K562 (cell line): ENCODE data around the gene FKBP3. TPM values are rescaled to one million over a fixed set of nuclear protein-coding genes. Genes with fewer than 3 reads are reported as not detected.

Source experiments
- ATAC-seq: fragments of 200-7000 bp; cut with Tn5 transposase; 3 replicates; pipeline ENCODE4 v1.9.1; 2020; ENCODE audit warnings: moderate library complexity
- BruUV-seq: library from RNA; stranded (reverse); fragments of 400-500 nt; replicated peaks from 2 replicates; lab custom pipeline; 2021; lab: Mats Ljungman, UMichigan
- CTCF ChIA-PET: fragments of 300-600 bp; formaldehyde crosslinking; extraction: SDS; loops from one replicate; lab custom pipeline; 2021; ENCODE audit warnings: low intra/inter-chr PET ratio; lab: Yijun Ruan, JAX
- POLR2A ChIA-PET: fragments of 300-600, 350-650 bp; sonication (Branson Sonifier 250); formaldehyde crosslinking; extraction: SDS; loops from one replicate; lab custom pipeline; 2021; ENCODE audit warnings: antibody characterized with exemption, inconsistent platforms; lab: Yijun Ruan, JAX
- DNase-seq, 4 experiments: peaks; one replicate each; pipeline versions ENCODE4 v3.0.0 to v3.0.0-alpha.2; 2011 to 2018; ENCODE audit warnings: low spot score in 3 of 4, mixed read lengths in 3 of 4; ENCODE audit errors: extremely low read depth in 1 of 4
- FAIRE-seq: peaks from 2 replicates; lab custom pipeline; 2011; peaks lifted over from hg19 to GRCh38; lab: Jason Lieb, UNC
- H2AFZ ChIP-seq: 2 replicates; pipeline ENCODE4 v1.6.0; 2011; ENCODE audit warnings: low read depth, low read length, control low read depth, inconsistent platforms
- H3K27ac ChIP-seq: fragments of 200-600 bp; 3 replicates; pipeline ENCODE4 v1.8.0; 2011; ENCODE audit warnings: low read depth, mild to moderate bottlenecking, control low read depth, inconsistent platforms, low read length, moderate library complexity, mixed read lengths; ENCODE audit errors: extremely low read depth
- H3K27me3 ChIP-seq, 2 experiments: fragments of 300-600 bp in 1 of 2; 2 replicates in 1 of 2; 3 replicates in 1 of 2; pipeline versions ENCODE4 v1.6.0 to v1.8.0; 2011; ENCODE audit warnings: inconsistent platforms in 2 of 2, low read length in 2 of 2, mild to moderate bottlenecking in 1 of 2, mixed read lengths in 1 of 2, moderate library complexity in 1 of 2; ENCODE audit not compliant: control insufficient read depth in 2 of 2, insufficient read depth in 2 of 2
- H3K36me3 ChIP-seq: fragments of 300-600 bp; 3 replicates; pipeline ENCODE4 v1.8.0; 2011; ENCODE audit warnings: mild to moderate bottlenecking, low read length, inconsistent platforms; ENCODE audit not compliant: control insufficient read depth, insufficient read depth
- H3K4me1 ChIP-seq, 2 experiments: fragments of 200-600 bp in 1 of 2; replicated peaks in 1 of 2; 2 replicates in 1 of 2; 3 replicates in 1 of 2; pipeline versions ENCODE4 v1.5.1 to v1.8.0; 2011; ENCODE audit warnings: inconsistent platforms in 2 of 2, low read length in 2 of 2, mild to moderate bottlenecking in 1 of 2, mixed read lengths in 1 of 2, moderate library complexity in 1 of 2; ENCODE audit not compliant: control insufficient read depth in 2 of 2, insufficient read depth in 2 of 2
- H3K4me2 ChIP-seq: 2 replicates; pipeline ENCODE4 v1.6.1; 2011; ENCODE audit warnings: low read length, control low read depth, inconsistent platforms, mixed read lengths; ENCODE audit not compliant: insufficient read depth
- H3K4me3 ChIP-seq: fragments of 200-600 bp; sonication (generic), shearing (Covaris generic); 2 replicates; pipeline ENCODE4 v1.5.1; 2016; ENCODE audit warnings: control low read depth, inconsistent platforms
- H3K79me2 ChIP-seq: fragments of 200-600 bp; 3 replicates; pipeline ENCODE4 v1.8.0; 2011; ENCODE audit warnings: low read length, inconsistent platforms; ENCODE audit not compliant: control insufficient read depth, insufficient read depth
- H3K9ac ChIP-seq, 2 experiments: 2 replicates each; pipeline versions ENCODE4 v1.6.0 to v1.6.1; 2011; ENCODE audit warnings: low read depth in 2 of 2, low read length in 2 of 2, control low read depth in 1 of 2, inconsistent platforms in 1 of 2, mild to moderate bottlenecking in 1 of 2, mixed read lengths in 1 of 2; ENCODE audit not compliant: insufficient read depth in 1 of 2
- H3K9me1 ChIP-seq: one replicate; pipeline ENCODE4 v1.6.0; 2011; ENCODE audit warnings: inconsistent platforms, mild to moderate bottlenecking, low read length, moderate library complexity; ENCODE audit not compliant: control insufficient read depth, insufficient read depth
- H3K9me3 ChIP-seq: replicated peaks from 2 replicates; pipeline ENCODE4 v1.5.1; 2011; ENCODE audit warnings: low read depth, low read length, inconsistent platforms; ENCODE audit not compliant: control insufficient read depth, insufficient read depth
- H4K20me1 ChIP-seq: replicated peaks from 2 replicates; pipeline ENCODE4 v1.6.1; 2011; ENCODE audit warnings: low read length, inconsistent platforms, mixed read lengths; ENCODE audit not compliant: control insufficient read depth, insufficient read depth
- ARID2 ChIP-seq: fragments of 450-650 bp; IDR thresholded peaks from 2 replicates; pipeline ENCODE4 v1.6.1; 2017; ENCODE audit warnings: antibody characterized with exemption, mild to moderate bottlenecking
- CBX1 ChIP-seq: sonication (generic); IDR thresholded peaks from 2 replicates; pipeline ENCODE4 v1.6.1; 2016; ENCODE audit warnings: antibody characterized with exemption, low read depth, mild to moderate bottlenecking
- CBX8 ChIP-seq: fragments of 200-600 bp; sonication (generic); IDR thresholded peaks from 2 replicates; pipeline ENCODE4 v1.6.1; 2012; ENCODE audit warnings: borderline replicate concordance, mixed run types, low read depth, mild to moderate bottlenecking, moderate library complexity, mixed read lengths, low read length, control low read depth, inconsistent platforms; ENCODE audit not compliant: poor library complexity, severe bottlenecking; ENCODE audit errors: extremely low read depth
- FOXJ3 ChIP-seq: sonication (generic); formaldehyde crosslinking; IDR thresholded peaks from 2 replicates; pipeline ENCODE4 v1.4.0; 2020; ENCODE audit warnings: mild to moderate bottlenecking, missing genetic modification reagents
- GABPA ChIP-seq: fragments of 200-800 bp; sonication (Bioruptor generic); conservative IDR thresholded peaks from 2 replicates; pipeline ENCODE4 v1.6.1; 2016; ENCODE audit warnings: low read depth, missing genetic modification characterization, missing compliant biosample characterization
- GATA2 ChIP-seq: sonication (generic); formaldehyde crosslinking; IDR thresholded peaks from 2 replicates; pipeline ENCODE4 v1.4.0; 2020; ENCODE audit warnings: mild to moderate bottlenecking, missing genetic modification reagents
- MAFF ChIP-seq: IDR thresholded peaks from 2 replicates; pipeline ENCODE4 v1.6.1; 2012; ENCODE audit warnings: low read length, improper control_type of control experiment
- NONO ChIP-seq, 2 experiments: fragments of 200-400 bp in 1 of 2; fragments of 450-650 bp in 1 of 2; formaldehyde crosslinking in 1 of 2; IDR thresholded peaks; 2 replicates each; pipeline ENCODE4 v1.6.1; 2017; ENCODE audit warnings: low read depth in 2 of 2, mild to moderate bottlenecking in 2 of 2, moderate library complexity in 2 of 2, low read length in 1 of 2
- PURB ChIP-seq: sonication (generic); formaldehyde crosslinking; IDR thresholded peaks from 2 replicates; pipeline ENCODE4 v1.9.0; 2021; ENCODE audit warnings: low read depth, mild to moderate bottlenecking, missing genetic modification reagents
- SIX5 ChIP-seq, 2 experiments: IDR thresholded peaks; 2 replicates each; pipeline ENCODE4 v1.6.1; 2011; ENCODE audit warnings: low read length in 2 of 2, borderline replicate concordance in 1 of 2, low read depth in 1 of 2, mild to moderate bottlenecking in 1 of 2, moderate library complexity in 1 of 2; ENCODE audit not compliant: insufficient read depth in 1 of 2
- TAF7 ChIP-seq: fragments of 450-650 bp; IDR thresholded peaks from 2 replicates; pipeline ENCODE4 v1.6.1; 2016; ENCODE audit warnings: missing genetic modification characterization, missing compliant biosample characterization
- ZC3H4 ChIP-seq: sonication (generic); formaldehyde crosslinking; IDR thresholded peaks from 2 replicates; pipeline ENCODE4 v1.9.0; 2021; ENCODE audit warnings: missing genetic modification reagents, borderline replicate concordance
- ZNF212 ChIP-seq: fragments of 450-650 bp; formaldehyde crosslinking; IDR thresholded peaks from 2 replicates; pipeline ENCODE4 v1.4.0; 2020; ENCODE audit warnings: mild to moderate bottlenecking
- ZNF282 ChIP-seq: sonication (generic); formaldehyde crosslinking; IDR thresholded peaks from 2 replicates; pipeline ENCODE4 v1.8.1; 2023; ENCODE audit warnings: missing genetic modification reagents
- WGBS: fragments of 100-300 bp; shearing (Covaris generic); methylation state at CpG from one replicate; pipeline ENCODE4 v1.1.6; 2016; ENCODE audit warnings: low coverage, mixed read lengths; ENCODE audit not compliant: insufficient coverage; ENCODE audit errors: missing lambda C conversion rate; 5-methylcytosine and 5-hydroxymethylcytosine counted together
- in situ Hi-C: fragments of 300-500 bp; cut with MboI; formaldehyde crosslinking; loops from 4 replicates; pipeline ENCODE4 v1.15.0; 2018; ENCODE audit warnings: inconsistent platforms, mixed read lengths
- intact Hi-C: fragments of 100-400 bp; cut with micrococcal nuclease; formaldehyde crosslinking; loops from 2 replicates; pipeline ENCODE4 v1.14.2; 2022
- polyA plus RNA-seq, 8 experiments: library from polyadenylated mRNA; depleted of rRNA in 4 of 8; stranded (reverse) in 5 of 8; unstranded in 3 of 8; fragments of >200 nt; fragmentation: Nextera tagmentation in 2 of 8; fragmentation: Illumina TruSeq in 1 of 8; extraction: Ambion mirVana in 2 of 8; extraction: Trizol in 1 of 8; gene quantifications; 2 replicates each; pipeline versions ENCODE4 v1.2.1 to v1.2.3, GENCODE V29; 2011 to 2014; ENCODE audit warnings: inconsistent platforms in 1 of 8, missing spikeins in 1 of 8
- total RNA-seq, 7 experiments: library from RNA; depleted of rRNA in 6 of 7; stranded (reverse); fragments of >200 nt in 6 of 7; fragmentation: Illumina TruSeq in 2 of 7; extraction: Trizol in 2 of 7; gene quantifications; 2 replicates each; pipeline versions ENCODE4 v1.2.1 to v1.2.3, GENCODE V29; 2011 to 2021; ENCODE audit warnings: low replicate concordance in 1 of 7
- TF ChIP-seq, protein P1 (sequence below): fragments of 250-450 bp; sonication (Bioruptor Pico); IDR thresholded peaks from 2 replicates; pipeline ENCODE4 v1.8.0; 2022; ENCODE audit warnings: inconsistent platforms

FKBP3 gene
- total and polyA plus RNA-seq, 9 of the 15 experiments (the other 6 are each of a cell fraction or from before 2014, with no cell fraction given) = 43.6 to 107 (median 65.2) TPM

DNA sequence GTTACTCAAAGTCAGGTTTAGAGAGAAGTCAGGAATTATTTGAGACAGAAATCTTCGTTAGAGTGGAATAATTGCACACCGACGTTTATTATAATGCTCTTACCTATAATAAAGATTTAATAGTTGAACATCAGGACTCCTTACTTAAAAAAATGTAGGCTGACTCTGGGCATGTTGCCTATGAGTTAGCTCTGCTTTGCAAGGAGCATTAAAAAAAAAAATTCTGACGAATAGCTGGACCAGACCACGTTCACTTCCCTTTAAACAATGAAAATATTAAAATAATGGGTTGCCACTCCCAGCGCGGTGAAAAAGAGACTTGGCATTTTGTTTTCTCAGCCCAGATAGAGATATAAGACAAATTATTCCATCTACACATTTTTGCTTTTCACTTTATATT is 875 bp upstream of the FKBP3 start:
- H2AFZ ChIP-seq = peak overlapping the region; percentile 98
- H4K20me1 ChIP-seq = 0 out of 2 replicates have a peak, but pooled peaks cover 5% of the 10 kb centered on the region
- no peaks in the 10 kb centered on the region for H3K27me3 ChIP-seq
- CTCF ChIA-PET = no interaction called here
- H3K9me3 ChIP-seq = no peaks in the 10 kb centered on the region
- 0% methylated on average over 7 of the region's 7 CpGs for WGBS
- H3K9ac ChIP-seq = peak overlapping the region in 1 of 2 experiments; percentile 84; a peak in 3 of 4 replicates
- FAIRE-seq (no peak), ATAC-seq (no peak), DNase-seq (no peak)
- H3K9me1 ChIP-seq = no peaks in the 10 kb centered on the region
- peak overlapping the region; percentile 91 for H3K4me3 ChIP-seq
- in situ Hi-C loops (no loop called here), intact Hi-C loops (loop anchor here (1.0 to 5.0 kb wide), 5 partner anchors 48 to 223 kb away; partner anchors contain the start of genes KLHL28 and MIS18BP1)
- H3K4me2 ChIP-seq = peak overlapping the region; percentile 95
- no TSS peak for BruUV-seq
- TF ChIP-seq CBX1 = no peak
- TF ChIP-seq ARID2 = no peak
- TF ChIP-seq GATA2 (CRISPR knock-in tag) = no peak
- TF ChIP-seq GABPA (tag) = no peak
- no peak for TF ChIP-seq ZNF282 (CRISPR knock-in tag)
- TF ChIP-seq FOXJ3 (CRISPR knock-in tag) = no peak
- no peak for TF ChIP-seq TAF7 (tag)
- no peak for TF ChIP-seq ZNF212 (CRISPR knock-in tag)
- TF ChIP-seq NONO (IDR thresholded peaks at IDR 0.05; ENCODE audit: low read depth in 2 of 2, low read length in 1 of 2) = no peak
- TF ChIP-seq ZC3H4 (CRISPR knock-in tag) = no peak
- TF ChIP-seq PURB (CRISPR knock-in tag) = no peak
- TF ChIP-seq MAFF = no peak
- TF ChIP-seq, protein P1, sequence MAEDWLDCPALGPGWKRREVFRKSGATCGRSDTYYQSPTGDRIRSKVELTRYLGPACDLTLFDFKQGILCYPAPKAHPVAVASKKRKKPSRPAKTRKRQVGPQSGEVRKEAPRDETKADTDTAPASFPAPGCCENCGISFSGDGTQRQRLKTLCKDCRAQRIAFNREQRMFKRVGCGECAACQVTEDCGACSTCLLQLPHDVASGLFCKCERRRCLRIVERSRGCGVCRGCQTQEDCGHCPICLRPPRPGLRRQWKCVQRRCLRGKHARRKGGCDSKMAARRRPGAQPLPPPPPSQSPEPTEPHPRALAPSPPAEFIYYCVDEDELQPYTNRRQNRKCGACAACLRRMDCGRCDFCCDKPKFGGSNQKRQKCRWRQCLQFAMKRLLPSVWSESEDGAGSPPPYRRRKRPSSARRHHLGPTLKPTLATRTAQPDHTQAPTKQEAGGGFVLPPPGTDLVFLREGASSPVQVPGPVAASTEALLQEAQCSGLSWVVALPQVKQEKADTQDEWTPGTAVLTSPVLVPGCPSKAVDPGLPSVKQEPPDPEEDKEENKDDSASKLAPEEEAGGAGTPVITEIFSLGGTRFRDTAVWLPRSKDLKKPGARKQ = no peak
- no peak for TF ChIP-seq SIX5 (IDR thresholded peaks at IDR 0.05; ENCODE audit: borderline replicate concordance in 1 of 2, insufficient read depth in 1 of 2, low read depth in 1 of 2, low read length in 2 of 2)
- TF ChIP-seq CBX8 = no peak
- peak overlapping the region; percentile 86; the same call in 2 of the 3 replicates for H3K27ac ChIP-seq
- no peaks in the 10 kb centered on the region; a peak in 3 of 5 replicates for H3K4me1 ChIP-seq
- H3K36me3 ChIP-seq = 0 out of 3 replicates have a peak, but pooled peaks cover 3% of the 10 kb centered on the region
- H3K79me2 ChIP-seq = peaks cover 83% of the 10 kb centered on the region
- POLR2A ChIA-PET = interaction anchor here (0.8 to 1.7 kb wide), 3 partner anchors 16 to 51 kb away, joined by 3 to 5 read pairs (median 3); partner anchors contain the start of gene PRPF39
